Common myeloid progenitor, CD34-positive (primary cell): ENCODE results near the gene PMPCA. TPM values are rescaled to one million over a fixed set of nuclear protein-coding genes. Genes with fewer than 3 reads are reported as not detected.

Experiments
- CTCF ChIA-PET: fragments of 350-600 bp; sonication (Branson Sonifier 250); formaldehyde crosslinking; loops from one replicate; lab custom pipeline; 2021; ENCODE audit warnings: antibody characterized with exemption; lab: Charles Lee
- POLR2A ChIA-PET: fragments of 350-600 bp; sonication (Branson Sonifier 250); formaldehyde crosslinking; loops from one replicate; lab custom pipeline; 2021; ENCODE audit warnings: antibody characterized with exemption; lab: Charles Lee
- DNase-seq, 3 donors: peaks; one replicate each; pipeline versions ENCODE4 v3.0.0 to v3.0.0-alpha.2; 2013
- H3K27ac ChIP-seq, 2 experiments: 1 replicate in 1 of 2; 2 replicates in 1 of 2; pipeline ENCODE4 v1.7.0; 2013; ENCODE audit warnings: inconsistent platforms in 2 of 2, low read length in 2 of 2, mild to moderate bottlenecking in 2 of 2, low read depth in 1 of 2, moderate library complexity in 1 of 2; ENCODE audit not compliant: severe bottlenecking in 2 of 2, insufficient read depth in 1 of 2, poor library complexity in 1 of 2
- H3K27me3 ChIP-seq, 5 experiments: replicated peaks in 2 of 5; 1 replicate in 3 of 5; 2 replicates in 2 of 5; pipeline versions ENCODE4 v1.6.1 to v1.7.0; 2013; ENCODE audit warnings: low read length in 4 of 5, mild to moderate bottlenecking in 2 of 5, moderate library complexity in 2 of 5, inconsistent platforms in 1 of 5; ENCODE audit not compliant: insufficient read depth in 5 of 5, control insufficient read depth in 4 of 5
- H3K36me3 ChIP-seq, 4 experiments: 1 replicate in 2 of 4; 2 replicates in 2 of 4; pipeline versions ENCODE4 v1.6.1 to v1.7.0; 2013; ENCODE audit warnings: low read length in 3 of 4, control low read depth in 1 of 4, mild to moderate bottlenecking in 1 of 4; ENCODE audit not compliant: control insufficient read depth in 4 of 4, insufficient read depth in 4 of 4
- H3K4me1 ChIP-seq, 4 experiments: 1 replicate in 3 of 4; 2 replicates in 1 of 4; pipeline versions ENCODE4 v1.6.1 to v1.7.1; 2013; ENCODE audit warnings: low read length in 3 of 4, mild to moderate bottlenecking in 3 of 4, control low read depth in 1 of 4, inconsistent platforms in 1 of 4, moderate library complexity in 1 of 4; ENCODE audit not compliant: control insufficient read depth in 4 of 4, insufficient read depth in 4 of 4; ENCODE audit errors: control extremely low read depth in 1 of 4
- H3K4me3 ChIP-seq, 7 experiments: 1 replicate in 4 of 7; 2 replicates in 3 of 7; pipeline versions ENCODE4 v1.5.1 to v1.7.0; 2013; ENCODE audit warnings: mild to moderate bottlenecking in 7 of 7, low read length in 6 of 7, moderate library complexity in 6 of 7, inconsistent platforms in 2 of 7, low read depth in 2 of 7, control low read depth in 1 of 7; ENCODE audit not compliant: insufficient read depth in 4 of 7, control insufficient read depth in 1 of 7; ENCODE audit errors: extremely low read depth in 1 of 7
- H3K9me3 ChIP-seq, 5 experiments: 1 replicate in 4 of 5; 2 replicates in 1 of 5; pipeline versions ENCODE4 v1.6.1 to v1.7.1; 2013; ENCODE audit warnings: low read length in 4 of 5, mild to moderate bottlenecking in 2 of 5, inconsistent platforms in 1 of 5, low read depth in 1 of 5, moderate library complexity in 1 of 5; ENCODE audit not compliant: control insufficient read depth in 4 of 5, insufficient read depth in 2 of 5; ENCODE audit errors: control extremely low read depth in 1 of 5
- WGBS: methylation state at CpG from one replicate; pipeline ENCODE4 v1.1.5; 2013; ENCODE audit not compliant: insufficient coverage; 5-methylcytosine and 5-hydroxymethylcytosine counted together
- polyA plus RNA-seq: library from polyadenylated mRNA; unstranded; fragments of 120-200 nt; gene quantifications from one replicate; pipeline ENCODE4 v1.2.1, GENCODE V29; 2013

Gene PMPCA, protein sequence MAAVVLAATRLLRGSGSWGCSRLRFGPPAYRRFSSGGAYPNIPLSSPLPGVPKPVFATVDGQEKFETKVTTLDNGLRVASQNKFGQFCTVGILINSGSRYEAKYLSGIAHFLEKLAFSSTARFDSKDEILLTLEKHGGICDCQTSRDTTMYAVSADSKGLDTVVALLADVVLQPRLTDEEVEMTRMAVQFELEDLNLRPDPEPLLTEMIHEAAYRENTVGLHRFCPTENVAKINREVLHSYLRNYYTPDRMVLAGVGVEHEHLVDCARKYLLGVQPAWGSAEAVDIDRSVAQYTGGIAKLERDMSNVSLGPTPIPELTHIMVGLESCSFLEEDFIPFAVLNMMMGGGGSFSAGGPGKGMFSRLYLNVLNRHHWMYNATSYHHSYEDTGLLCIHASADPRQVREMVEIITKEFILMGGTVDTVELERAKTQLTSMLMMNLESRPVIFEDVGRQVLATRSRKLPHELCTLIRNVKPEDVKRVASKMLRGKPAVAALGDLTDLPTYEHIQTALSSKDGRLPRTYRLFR
- polyA plus RNA-seq, result 53.0 TPM

DNA sequence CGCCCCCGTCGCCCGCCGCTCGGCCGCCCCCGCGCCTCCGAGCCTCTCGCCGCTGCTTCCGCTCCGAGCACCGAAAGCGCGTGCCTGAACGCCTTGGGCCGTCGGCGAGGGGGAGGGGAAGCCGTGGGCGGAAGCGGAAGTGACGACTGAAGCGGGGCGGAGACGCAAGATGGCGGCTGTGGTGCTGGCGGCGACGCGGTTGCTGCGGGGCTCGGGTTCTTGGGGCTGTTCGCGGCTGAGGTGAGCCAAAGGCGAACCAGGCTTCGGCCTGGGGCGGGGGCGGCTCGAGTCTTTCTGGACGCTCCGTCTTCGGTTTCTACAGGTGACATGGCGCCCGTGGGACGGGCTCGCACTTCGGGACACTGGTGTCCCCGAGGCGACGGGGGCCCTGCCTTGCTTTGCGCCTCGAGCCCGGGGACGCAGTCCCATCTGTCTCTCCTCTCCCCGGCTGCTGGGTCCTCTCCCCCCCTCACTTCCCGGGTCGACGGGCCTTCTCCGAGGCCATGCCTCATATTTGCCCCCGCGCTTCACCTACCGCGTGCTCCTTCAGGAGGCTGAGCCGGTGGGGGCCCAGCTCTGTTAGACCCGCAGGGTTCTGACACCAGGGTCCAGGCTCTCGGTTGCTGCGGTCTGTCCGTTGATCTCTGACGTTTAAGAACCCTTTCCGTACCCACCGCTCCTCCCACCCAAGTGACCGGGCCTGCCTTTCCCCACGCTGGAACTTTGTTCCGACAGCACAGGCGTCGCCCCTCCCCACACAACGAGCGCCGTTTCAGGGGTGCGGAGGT, at the start of gene PMPCA, which contains the start of gene ENTR1:
PMPCA (plus strand) TSS at position 159 of the 788 bp plus-strand sequence; CDS start at position 170, 11 bp downstream.
ENTR1 (minus strand) TSS at position 115 of the 788 bp plus-strand sequence. CDS start 217 bp downstream, outside the sequence.
- DNase-seq, result peak; percentile 88 to 95 (median 94)
- H3K36me3 ChIP-seq, result peaks cover 12 to 62% (median 45%) of the 10 kb centered on the region in 4 experiments
- peak within 1 kb of the TSS; percentile 89 to 97 for H3K27ac ChIP-seq
- H3K4me3 ChIP-seq, result peak within 1 kb of the TSS; percentile 81 to 97 (median 90)
- WGBS, result under 1% methylated on average over 64 of the region's 83 CpGs
- CTCF ChIA-PET, result interaction anchor here (0.9 to 1.7 kb wide), 3 partner anchors 10 to 47 kb away, joined by 3 to 8 read pairs (median 4); partner anchors contain the start of gene DNLZ
- POLR2A ChIA-PET, result no interaction called here
- H3K27me3 ChIP-seq, result no peaks in the 10 kb centered on the region
- no peaks in the 10 kb centered on the region for H3K9me3 ChIP-seq
- H3K4me1 ChIP-seq, result peaks cover 2 to 28% (median 21%) of the 10 kb centered on the region in 4 experiments

DNA sequence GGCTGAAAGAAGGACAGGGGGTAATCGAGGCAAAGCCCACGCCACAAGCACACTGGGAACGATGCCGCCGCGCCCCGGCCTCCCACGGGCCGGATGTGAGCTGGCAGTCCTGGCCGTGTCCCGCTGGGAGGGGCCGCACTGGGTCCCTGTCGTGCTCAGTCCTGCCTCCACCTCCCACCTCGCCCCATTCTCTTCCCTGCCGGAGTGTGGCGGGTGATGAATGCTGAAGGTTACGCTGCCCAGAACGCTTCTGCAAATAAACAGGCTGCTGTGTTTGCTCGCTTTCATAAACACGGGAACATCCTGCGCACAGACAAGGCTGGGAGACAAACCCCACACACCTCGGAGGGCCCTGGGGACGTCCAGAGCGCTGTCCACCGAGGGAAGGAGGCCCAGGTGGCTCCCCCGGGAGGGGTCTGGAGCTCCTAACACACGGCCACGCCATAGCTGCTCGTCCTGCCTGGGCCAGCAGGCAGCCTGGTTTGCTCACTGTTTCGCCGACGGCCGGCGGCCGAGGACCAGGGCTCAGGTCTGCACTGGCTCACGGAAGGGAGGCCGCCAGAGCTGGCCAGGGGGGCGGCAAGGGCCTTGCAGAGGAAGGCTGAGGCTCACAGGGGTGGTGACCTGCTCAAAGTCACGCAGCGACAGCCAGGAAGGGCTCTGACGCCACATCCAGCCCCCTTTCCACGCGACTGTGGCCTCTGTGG, 49.3 kb upstream of the PMPCA start:
- DNase-seq, result no peak
- Histone ChIP-seq H3K36me3 (peaks cover under 1 to 28% (median 13%) of the 10 kb centered on the region in 4 experiments), H3K27me3 (peaks cover 0 to 3% (median 0%) of the 10 kb centered on the region in 5 experiments), H3K27ac (no peak overlapping the region), H3K4me3 (no peak overlapping the region), H3K4me1 (peaks cover 0 to 26% (median 18%) of the 10 kb centered on the region in 4 experiments), H3K9me3 (no peaks in the 10 kb centered on the region)
- CTCF ChIA-PET, result interaction anchor here (3.7 kb wide), 1 partner anchor 49 kb away, joined by 38 read pairs; no protein-coding TSS in a partner anchor
- POLR2A ChIA-PET, result no interaction called here
- 91% methylated on average over 29 of the region's 43 CpGs for WGBS

DNA sequence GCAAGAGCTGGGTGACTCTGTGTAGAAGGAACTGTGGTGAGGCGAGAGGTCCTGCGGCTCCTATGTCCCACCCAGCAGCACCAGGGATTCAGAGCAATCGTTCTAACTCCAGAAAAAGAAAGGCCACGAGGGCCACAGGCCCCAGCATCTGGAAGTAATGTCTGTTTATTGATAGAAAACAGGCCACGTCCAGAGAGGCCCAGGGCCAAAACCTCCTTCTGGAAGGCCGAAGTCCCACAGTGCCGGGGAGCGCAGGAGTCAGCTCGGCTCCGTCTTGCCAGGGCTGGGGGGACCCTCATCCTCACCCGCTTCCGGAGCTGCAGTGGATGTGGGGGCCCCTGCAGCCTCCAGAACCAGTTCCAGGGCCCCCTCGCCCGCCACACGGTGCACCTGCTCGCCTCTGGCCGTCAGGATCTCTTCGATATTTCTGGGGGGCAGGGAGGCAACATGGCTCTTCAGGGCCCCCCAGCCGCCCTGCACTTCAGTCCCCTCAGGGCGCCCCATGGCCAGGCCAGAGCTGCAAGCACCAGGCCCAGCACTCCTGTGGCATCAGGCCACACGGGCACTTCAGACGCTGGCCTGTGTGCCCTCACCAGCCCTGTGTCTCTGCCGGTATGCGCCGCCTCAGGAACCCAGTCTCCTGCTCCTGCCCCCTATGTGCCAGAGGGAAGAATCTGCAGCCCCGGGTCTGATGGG, 48.6 kb upstream of the PMPCA start:
- no peak overlapping the region for H3K4me3 ChIP-seq
- ChIA-PET POLR2A (interaction anchor here (2.3 kb wide), 1 partner anchor 11 kb away, joined by 5 read pairs; no protein-coding TSS in a partner anchor), CTCF (interaction anchor here (1.6 to 4.5 kb wide), 5 partner anchors 8 to 49 kb away, joined by 4 to 38 read pairs (median 6); no protein-coding TSS in a partner anchor)
- no peaks in the 10 kb centered on the region for H3K9me3 ChIP-seq
- H3K36me3 ChIP-seq, result peaks cover 0 to 23% (median 11%) of the 10 kb centered on the region in 4 experiments
- 96% methylated on average over 21 of the region's 26 CpGs for WGBS
- no peak for DNase-seq
- peaks cover 0 to 3% (median 0%) of the 10 kb centered on the region in 5 experiments for H3K27me3 ChIP-seq
- H3K27ac ChIP-seq, result peak overlapping the region in 1 of 2 experiments; percentile 43
- H3K4me1 ChIP-seq, result peaks cover 0 to 28% (median 19%) of the 10 kb centered on the region in 4 experiments

DNA sequence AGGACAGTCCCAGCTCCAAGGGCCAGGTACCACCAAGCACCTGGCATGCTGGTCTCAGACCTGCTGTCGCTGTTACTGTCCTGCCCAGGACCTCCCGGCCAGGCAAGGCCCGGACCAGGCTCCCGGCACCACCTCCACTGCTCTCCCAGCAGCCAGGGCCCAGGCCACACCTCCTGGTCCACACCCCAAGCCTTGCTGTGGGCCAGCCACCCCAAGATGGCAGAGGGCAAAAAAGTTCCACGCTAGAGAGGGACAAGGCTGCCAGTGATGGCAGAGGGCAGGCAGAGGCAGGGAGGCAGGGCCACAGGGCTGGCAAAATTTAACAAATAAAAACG, 48.0 kb upstream of the PMPCA start:
- CTCF ChIA-PET, result interaction anchor here (1.0 to 4.5 kb wide), 10 partner anchors 8 to 50 kb away, joined by 3 to 38 read pairs (median 6); partner anchors contain the start of genes ENTR1 and PMPCA
- no peaks in the 10 kb centered on the region for H3K9me3 ChIP-seq
- peaks cover 0 to 22% (median 10%) of the 10 kb centered on the region in 4 experiments for H3K36me3 ChIP-seq
- POLR2A ChIA-PET, result interaction anchor here (1.2 to 2.3 kb wide), 4 partner anchors 10 to 52 kb away, joined by 3 to 8 read pairs (median 4); no protein-coding TSS in a partner anchor
- peaks cover 0 to 28% (median 19%) of the 10 kb centered on the region in 4 experiments for H3K4me1 ChIP-seq
- peaks cover 0 to 3% (median 0%) of the 10 kb centered on the region in 5 experiments for H3K27me3 ChIP-seq
- WGBS, result 96% methylated on average over 4 of the region's 6 CpGs
- peak overlapping the region in 1 of 2 experiments; percentile 43 for H3K27ac ChIP-seq
- no peak overlapping the region for H3K4me3 ChIP-seq
- DNase-seq, result no peak

DNA sequence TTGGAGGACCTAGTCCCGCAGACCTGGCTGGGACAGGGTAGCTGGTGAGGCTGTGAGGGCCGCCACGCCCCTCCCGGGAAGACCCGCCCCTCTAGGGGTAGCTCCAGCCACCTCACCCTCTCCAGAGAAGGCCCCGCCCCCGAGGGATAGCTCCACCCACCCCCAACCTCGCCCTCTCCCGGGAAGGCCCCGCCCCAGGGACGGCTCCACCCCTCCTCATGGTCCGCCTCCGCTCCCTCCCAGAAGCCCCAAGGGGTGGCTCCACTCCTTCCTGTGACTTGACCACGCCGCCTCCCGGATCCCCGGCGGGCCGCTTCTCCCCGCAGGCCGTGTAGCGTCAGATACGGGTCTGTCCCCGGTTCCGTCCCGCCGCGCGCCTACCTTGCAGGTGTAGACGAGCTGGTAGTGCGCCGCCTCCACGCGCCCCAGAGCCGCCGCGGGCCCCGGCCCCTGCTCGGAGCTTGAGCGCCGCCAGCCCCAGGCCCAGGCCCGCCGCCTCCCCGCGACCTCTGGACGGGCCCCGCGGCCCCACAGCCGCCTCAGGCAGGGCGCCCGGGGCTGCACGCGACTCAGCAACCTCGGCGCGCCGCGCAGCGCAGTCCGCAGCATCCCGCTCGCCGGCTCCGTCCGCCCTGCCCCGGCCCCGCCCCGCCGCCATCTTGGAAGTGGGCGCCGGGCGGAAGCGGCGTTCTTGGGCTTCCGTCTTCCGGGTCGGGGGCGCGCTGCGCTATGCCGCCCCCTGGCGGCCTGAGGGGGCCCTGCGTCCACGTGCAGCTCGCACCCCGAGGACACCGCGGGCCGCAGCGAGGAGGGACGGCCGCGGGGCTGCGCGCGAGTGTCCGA, 47.1 kb upstream of the PMPCA start, which contains the start of gene DNLZ:
DNLZ (minus strand) TSS at position 639 of the 843 bp plus-strand sequence; CDS start at position 609, 30 bp downstream.
- H3K4me1 ChIP-seq, result peaks cover 0 to 28% (median 19%) of the 10 kb centered on the region in 4 experiments
- H3K36me3 ChIP-seq, result peaks cover 0 to 23% (median 7%) of the 10 kb centered on the region in 4 experiments
- peak within 1 kb of the TSS; percentile 63 to 89 (median 80) for H3K4me3 ChIP-seq
- H3K27ac ChIP-seq, result peak within 1 kb of the TSS in 1 of 2 experiments; percentile 43
- ChIA-PET POLR2A (interaction anchor here (0.9 to 2.3 kb wide), 6 partner anchors 9 to 53 kb away, joined by 3 to 9 read pairs (median 4); no protein-coding TSS in a partner anchor), CTCF (interaction anchor here (0.5 to 4.5 kb wide), 15 partner anchors 9 to 254 kb away, joined by 3 to 38 read pairs (median 4); partner anchors contain the start of genes ENTR1 and PMPCA)
- DNase-seq, result peak; percentile 90 to 94 (median 92)
- no peaks in the 10 kb centered on the region for H3K9me3 ChIP-seq
- H3K27me3 ChIP-seq, result peaks cover 0 to 3% (median 0%) of the 10 kb centered on the region in 5 experiments
- WGBS, result under 1% methylated on average over 62 of the region's 97 CpGs
